GM12875 (cell line): Measurements from ENCODE around the gene PLSCR2.
"Not testable (repeated sequence)": the region's sequence is repeated elsewhere in the genome, so short reads cannot be mapped to it uniquely, and the experiment has no call there.

Source experiments
- H3K4me3 ChIP-seq: one replicate; pipeline ENCODE4 v1.5.1; 2011; ENCODE audit warnings: low read depth, low read length, control low read depth
- CTCF ChIP-seq: IDR thresholded peaks from 2 replicates; pipeline ENCODE4 v1.5.1; 2011; ENCODE audit warnings: low read depth, mild to moderate bottlenecking, control low read depth, inconsistent platforms, low read length, moderate library complexity, borderline replicate concordance; ENCODE audit not compliant: insufficient read depth

Gene PLSCR2

GRCh38 chr3:146504498-146505197 is 35.3 kb upstream of the PLSCR2 start:
- no peak for TF ChIP-seq CTCF

GRCh38 chr3:146503461-146504202 is 34.3 kb upstream of the PLSCR2 start:
- no peak overlapping the region for H3K4me3 ChIP-seq
- TF ChIP-seq CTCF, result no peak

More at GRCh38 chr3:146504498-146505197, 35.3 kb upstream of the PLSCR2 start:
- H3K4me3 ChIP-seq, result no peak overlapping the region

GRCh38 chr3:146502887-146503460 is 33.6 kb upstream of the PLSCR2 start:
- no peak overlapping the region for H3K4me3 ChIP-seq
- TF ChIP-seq CTCF, result no peak

GRCh38 chr3:146501752-146502151 is 32.4 kb upstream of the PLSCR2 start:
- no peak for TF ChIP-seq CTCF
- H3K4me3 ChIP-seq, result no peak overlapping the region

GRCh38 chr3:146499701-146500100 is 30.3 kb upstream of the PLSCR2 start:
- TF ChIP-seq CTCF, result no peak
- H3K4me3 ChIP-seq, result no peak overlapping the region

- no peak overlapping the region for H3K4me3 ChIP-seq
- no peak for TF ChIP-seq CTCF
These were observed 28.8 kb upstream of the PLSCR2 start for GRCh38 chr3:146498002-146498736.

GRCh38 chr3:146497145-146497843 is 27.9 kb upstream of the PLSCR2 start:
- H3K4me3 ChIP-seq, result not testable (repeated sequence)
